Stimulated activated CD4-positive, alpha-beta T cell treated with anti-CD3 and anti-CD28 coated beads, TNF-alpha, amount 100 ng/mL, for 1 hour (primary cell): ENCODE results near the gene DOCK9.

ENCODE experiments used
- DNase-seq, 3 donors: peaks; one replicate each; pipeline ENCODE4 v3.0.0-alpha.2; 2020; ENCODE audit warnings: low read depth in 3 of 3, low spot score in 1 of 3

The DOCK9 gene

DNA sequence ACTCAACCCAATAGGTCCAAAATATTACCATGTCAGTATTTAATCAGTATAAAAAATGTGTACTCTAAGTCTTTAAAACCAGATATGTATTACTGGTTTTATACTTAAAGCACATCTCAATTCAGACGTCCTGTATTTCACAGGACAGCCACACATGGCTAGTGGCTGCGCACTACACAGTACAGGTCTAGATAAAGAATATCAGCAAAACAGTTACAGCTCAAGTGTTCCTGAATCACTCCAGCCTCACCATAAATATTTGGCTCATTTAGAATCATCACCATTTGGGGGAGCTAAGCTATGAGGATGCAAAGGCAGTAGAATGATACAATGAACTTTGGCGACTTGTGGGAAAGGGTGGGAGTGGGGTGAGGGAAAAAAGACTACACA lies 89.0 kb downstream of the DOCK9 start:
- no peak for DNase-seq

DNA sequence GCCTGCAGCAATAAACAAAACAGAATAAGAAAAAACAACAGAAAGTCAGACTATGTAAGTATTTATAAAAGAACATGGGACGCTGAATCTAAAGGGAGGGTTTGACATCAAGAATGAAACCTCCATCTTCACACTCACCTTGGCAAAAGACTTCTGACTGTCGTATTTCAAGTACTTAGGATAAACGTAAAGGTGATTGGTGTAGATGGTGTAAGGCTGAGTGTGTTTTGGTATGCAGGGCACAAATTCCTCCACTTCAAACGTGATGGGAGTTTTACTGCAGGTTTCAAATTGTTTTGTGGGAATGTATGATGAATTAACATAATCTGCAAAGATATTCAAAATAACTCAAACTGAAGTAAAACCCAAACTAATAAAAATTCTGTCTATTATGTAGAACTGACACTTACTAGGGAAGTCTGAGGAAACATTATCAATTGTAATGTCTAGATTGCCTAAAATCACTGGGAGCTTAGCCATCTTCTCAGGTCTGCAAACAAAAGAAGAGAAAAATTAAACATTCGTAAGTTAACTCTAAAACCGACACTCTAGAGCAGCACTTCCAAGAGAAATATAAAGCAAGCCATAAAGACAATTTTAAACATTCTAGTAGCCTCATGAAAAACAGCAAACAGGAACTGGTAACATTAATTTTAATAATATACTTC lies 89.5 kb downstream of the DOCK9 start:
- DNase-seq: no peak

DNA sequence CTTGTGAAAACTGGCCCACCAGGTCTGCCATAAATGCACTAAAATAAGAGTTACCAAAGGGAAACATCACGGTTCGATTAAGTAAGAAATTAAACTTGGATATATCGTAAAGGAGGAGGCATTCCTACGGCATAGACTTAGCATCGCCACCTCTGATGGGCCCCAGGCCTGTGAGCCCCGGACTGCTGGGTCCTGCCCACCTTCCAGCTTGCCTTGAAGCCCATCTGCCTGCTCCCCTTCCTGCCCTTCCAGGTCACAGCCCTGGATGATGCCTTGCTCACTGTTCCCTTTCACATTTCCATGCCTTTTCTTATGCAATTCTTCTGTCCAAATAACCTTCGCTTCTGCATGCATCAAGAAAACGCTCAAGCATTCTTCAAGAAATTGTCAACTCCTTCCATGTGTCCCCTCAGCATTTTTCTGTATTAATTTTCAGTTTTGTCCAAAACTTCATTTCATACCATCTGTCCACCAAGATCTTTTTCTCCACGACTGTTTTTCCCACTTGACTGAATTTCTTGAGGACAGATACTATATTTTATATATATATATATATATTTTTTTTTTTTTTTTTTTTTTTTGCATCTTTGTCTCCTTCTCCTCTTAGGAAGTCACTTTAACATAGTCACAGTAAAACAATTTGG lies 91.2 kb downstream of the DOCK9 start:
- no peak for DNase-seq

DNA sequence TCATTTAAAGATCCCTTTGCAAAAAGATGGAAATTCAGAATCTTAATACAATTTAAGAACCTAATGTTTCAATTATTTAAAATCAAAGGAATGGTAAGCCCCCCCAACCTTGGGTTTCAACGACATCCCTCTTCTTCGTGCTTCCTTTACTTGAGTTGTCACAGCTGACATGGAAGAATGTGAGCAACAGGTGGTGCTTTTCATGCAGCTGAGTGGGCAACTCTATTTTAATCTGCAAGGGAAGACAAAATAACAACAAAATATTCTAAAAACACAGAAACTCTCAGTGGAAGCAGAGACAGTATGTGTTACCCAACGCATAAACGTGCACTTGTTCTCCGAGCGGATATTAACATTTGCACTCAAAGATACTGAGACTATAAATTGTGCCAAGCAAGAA lies 92.3 kb downstream of the DOCK9 start:
- no peak for DNase-seq

DNA sequence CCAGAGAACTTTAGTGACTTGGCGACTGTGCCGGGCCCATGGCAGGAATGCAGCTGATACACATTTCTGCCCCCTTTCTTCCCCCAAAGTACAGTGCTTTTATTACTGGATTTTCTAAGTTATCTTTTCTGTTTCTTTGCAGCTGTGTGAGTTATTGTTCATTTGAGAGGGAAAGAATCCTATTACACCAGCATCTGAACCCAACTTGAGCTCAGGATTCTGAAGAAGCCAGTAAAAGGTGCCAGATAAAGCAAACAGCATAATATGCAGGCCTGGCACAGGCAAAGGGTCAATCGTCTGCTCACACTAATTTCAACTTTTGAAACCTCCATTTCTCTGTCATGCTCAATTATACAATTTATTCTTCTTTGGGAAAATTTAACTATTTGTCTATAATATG lies 93.9 kb downstream of the DOCK9 start:
- no peak for DNase-seq

DNA sequence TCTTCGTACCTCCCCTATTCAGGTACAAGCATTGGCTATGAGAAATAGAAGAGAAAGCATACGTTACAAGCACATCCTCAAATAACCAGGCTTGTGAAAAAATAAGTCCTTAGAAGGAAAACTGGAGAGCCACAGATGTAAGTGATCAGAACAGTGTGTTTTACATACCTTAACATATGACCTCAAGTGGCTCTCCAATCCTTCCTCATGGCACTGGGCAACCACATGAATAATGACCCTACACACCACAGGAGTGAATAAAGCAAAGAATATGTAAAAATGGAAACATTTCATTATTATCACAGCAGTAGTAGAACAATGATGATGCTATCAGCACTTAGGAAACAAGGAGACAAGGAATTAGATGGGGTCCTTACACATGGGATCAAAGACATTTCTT lies 96.5 kb downstream of the DOCK9 start:
- no peak for DNase-seq

DNA sequence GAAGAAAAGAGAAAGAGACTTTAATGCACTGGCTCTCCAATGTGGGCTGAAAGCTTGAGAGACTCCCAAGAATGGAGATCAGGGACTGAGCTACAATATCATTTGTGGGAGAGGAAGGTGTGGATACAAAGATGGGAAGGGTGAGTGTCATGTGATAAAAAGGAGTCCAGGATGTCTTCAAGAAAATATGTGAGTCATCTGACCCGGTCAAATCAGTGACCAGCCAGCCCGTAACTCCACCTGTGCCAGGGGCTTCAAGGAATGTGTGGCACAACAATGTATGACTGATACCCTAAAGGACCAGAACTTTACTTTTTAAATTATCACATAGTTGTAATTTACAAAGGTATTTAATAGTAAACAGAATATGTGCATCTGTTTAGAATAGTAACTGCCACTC lies 97.2 kb downstream of the DOCK9 start:
- DNase-seq: no peak

DNA sequence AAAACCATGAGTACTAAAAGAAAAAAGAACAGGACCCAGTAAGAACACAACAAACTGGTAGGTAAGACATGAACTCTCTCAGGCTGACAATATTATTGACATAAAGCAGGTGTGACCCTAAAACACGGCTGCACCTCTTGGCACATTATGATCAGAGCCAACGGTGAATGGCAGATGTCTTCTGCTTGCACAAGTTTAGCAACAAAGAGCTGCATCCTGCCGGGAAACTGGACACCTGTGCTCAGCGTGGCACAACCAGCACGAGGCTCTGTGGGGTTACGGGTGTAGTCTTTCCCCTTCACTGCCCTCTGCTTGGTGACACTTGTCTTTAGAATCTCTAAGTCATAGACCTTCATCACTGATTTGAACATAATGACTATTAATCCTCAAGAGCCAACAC lies 97.9 kb downstream of the DOCK9 start:
- DNase-seq: no peak

DNA sequence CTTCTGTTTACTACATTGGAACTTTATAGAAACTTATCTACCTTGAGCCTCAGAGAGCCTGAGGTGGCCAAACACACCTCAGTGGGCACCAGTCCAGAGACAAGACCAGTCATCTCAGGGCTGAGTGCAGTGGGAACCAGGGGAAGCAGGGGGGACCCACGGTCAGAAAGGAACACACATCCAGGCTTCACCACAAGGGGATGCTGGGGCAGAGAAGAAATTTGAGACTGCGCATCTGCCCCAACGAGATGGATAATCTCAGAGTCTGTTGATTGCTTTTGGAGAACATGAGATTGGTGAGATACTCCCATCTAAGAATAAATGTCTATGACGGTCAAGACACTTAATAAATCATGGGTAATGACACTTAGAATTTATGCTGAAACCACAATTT lies 98.7 kb downstream of the DOCK9 start:
- no peak for DNase-seq

DNA sequence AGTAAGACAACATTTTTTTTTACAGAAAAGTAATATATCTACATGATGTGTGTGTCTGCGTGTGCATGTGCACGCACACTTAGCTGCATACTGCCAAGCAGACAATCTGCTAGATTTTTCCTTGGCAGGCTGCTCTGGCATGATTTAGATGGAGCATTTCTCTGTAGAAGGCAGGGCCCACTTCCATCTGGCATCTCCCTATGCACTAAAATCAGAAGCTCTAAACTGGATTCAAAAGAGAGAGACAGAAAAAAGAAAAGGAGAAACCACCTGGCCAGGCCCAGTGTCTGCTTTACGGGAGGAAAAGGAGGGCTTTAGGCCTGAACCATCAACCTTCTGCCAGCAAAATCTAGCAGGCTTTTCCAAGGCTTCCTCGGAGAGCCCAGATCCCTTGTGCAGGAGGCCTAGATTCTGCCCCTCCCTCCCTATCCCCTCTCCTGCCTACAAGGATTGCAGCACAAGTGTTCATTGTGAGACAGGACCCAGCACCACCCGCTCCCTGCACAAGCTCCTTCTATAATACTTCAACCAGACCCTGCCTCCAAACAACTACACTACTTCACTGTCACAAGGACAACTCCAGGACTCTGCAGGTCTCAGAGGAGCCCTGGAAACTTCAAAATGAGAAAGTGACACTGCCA lies 99.3 kb downstream of the DOCK9 start:
- no peak for DNase-seq

DNA sequence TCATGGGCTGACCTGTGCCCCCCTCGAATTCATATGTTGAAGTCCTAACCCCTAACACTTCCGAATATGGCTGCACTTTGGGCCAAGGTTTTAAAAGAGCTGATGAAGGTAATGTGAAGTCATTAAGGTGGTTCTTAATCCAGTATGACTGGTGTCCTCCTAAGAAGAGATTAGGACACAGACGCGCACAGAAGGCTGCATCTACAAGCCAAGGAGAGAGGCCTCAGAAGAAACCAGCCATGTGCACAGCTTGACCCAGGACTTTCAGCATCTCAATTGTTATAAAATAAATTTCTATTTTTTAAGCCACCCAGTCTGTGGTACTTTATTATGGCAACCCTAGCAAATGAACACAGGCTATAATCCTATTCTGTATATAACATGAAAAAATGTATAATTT lies 99.9 kb downstream of the DOCK9 start:
- no peak for DNase-seq

DNA sequence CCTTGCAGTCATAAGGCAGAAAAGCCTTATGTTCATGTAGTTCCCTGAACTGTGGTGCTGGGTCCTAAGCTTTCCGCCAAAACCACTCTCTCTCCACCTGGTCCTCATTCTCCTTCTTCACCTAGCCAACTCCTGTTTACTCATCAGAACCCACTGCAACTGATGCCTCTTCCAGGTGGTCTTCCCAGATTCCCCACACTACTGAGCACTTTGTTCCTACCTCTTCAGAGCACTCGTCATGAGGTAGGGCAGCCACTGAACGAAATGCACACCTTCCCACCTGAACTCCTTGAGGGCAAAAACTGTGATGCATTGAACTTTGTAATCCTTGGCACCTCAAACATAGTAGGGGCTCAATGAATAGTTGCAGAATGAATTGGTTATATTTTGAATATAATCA lies 100.4 kb downstream of the DOCK9 start:
- DNase-seq: no peak

DNA sequence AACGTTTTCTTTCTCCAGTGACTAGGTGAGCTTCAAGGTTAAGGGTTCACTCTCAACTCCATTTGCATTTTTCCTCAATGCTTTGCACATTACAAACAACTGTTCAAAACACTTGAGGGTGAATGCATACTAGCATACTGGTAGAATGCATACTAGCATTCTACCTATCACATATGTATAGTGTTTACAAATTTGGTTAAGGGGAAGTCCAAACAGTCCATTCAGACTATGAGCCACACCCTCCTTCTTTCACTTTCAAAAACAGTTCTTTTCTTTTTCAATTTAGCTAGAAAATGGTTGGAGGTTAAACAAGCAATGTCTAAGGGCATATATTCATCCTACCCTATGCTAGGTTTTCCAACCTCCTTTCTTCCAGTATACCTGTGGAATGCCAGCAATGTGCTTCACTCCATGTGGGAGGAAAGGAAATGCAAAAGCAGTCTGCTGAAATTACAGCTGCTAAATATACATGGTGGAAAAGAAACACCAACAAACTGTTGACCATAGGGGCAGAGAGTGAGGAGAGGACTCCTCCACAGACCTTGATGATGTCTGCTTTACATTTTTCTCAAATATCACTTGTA lies 102.6 kb downstream of the DOCK9 start:
- no peak for DNase-seq

DNA sequence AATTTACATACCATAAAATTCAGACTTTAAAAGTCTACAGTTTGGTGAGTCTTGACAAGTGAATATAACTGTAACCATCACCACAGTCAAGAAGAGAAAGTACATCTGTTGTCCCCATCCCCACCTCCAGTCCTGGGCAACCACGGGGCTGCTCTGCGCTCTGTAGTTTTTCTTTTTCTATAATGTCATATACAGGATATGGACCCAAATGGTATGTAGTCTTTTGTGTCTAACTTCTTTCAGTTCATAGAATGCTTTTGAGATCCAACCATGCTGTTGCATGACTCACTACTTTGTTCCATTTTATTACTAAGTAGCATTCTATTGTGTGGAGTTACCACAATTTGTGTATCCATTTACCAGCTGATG lies 103.9 kb downstream of the DOCK9 start:
- no peak for DNase-seq

DNA sequence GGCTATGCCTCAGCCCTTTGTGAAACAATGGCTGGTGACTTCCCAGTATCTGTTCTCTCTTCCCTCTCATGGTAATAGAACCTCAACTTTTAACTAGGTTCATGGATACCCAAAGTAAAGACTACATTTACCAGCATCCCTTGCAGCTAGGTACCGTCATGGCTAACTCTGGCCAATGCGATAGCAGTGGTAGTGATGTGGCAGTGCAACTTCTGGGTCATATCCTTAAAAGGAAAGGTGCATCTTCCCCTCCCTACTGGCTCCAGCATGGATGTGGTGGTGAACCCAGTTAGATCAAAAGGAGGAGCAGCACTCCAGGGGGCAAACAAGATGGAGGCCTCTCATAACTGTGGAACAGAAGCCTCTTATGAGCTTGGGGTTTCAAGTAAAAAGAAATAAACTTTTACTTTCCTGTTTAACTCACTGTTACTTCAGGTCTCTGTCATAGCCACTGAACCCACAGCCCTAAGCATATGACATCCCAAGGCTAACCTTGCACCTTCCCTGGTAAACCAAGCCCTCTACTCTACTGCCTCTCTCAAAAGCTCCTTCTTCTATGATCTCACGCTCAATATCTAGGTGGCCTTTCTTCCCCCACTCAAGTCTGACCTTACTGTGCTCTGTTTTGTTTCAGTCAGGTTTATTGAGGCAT lies 104.4 kb downstream of the DOCK9 start:
- DNase-seq: no peak

DNA sequence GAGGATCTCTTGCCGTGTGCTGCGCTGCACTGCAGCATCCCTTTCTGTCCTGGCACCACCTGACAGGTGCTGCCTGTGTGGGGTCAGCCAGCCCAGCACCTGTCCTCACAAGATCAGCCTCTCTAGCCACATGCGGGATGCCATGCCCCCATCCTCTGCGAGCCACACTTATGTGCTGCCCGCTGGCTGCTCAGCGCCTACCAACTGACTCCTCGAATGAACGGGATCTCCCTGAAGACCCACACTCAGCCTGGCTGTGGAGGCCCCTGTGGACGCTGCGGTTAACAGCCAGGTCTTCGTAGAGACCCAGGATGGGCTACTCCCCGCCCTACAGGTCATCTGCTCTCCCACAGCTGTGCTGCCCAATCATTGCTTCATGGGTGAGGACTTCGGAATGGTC lies 106.1 kb downstream of the DOCK9 start:
- no peak for DNase-seq

DNA sequence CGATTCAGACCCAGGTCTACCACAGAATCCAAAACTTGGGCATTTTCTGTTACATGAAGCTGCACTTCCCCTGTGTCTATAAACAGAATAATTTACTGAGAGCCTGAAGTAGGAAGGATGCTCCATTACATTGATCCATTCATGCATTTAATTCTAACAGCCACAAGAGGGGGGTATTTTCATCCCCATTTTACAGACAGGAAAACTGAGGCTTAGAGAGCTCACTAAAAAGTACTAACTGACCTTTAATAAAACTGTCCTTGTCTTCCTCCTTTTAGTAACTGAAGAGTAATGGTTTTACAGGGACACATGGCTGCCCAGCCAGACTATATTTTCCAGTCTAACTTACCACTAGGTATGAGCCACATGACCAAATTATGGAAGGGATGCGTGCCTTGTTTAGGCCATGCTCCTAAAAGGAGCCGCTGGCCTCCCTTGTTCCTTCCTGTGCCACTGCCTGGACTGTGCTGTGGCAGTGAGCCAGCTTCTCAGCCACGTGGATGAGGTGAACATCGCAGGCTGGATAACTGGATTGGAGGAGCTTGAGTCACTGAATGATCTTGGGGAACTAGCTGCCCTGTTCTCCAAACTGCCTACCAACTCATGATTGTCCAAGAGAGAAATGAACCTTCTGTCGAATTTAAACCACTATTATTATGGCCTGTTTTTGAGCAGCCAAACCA lies 108.3 kb downstream of the DOCK9 start:
- DNase-seq: no peak

DNA sequence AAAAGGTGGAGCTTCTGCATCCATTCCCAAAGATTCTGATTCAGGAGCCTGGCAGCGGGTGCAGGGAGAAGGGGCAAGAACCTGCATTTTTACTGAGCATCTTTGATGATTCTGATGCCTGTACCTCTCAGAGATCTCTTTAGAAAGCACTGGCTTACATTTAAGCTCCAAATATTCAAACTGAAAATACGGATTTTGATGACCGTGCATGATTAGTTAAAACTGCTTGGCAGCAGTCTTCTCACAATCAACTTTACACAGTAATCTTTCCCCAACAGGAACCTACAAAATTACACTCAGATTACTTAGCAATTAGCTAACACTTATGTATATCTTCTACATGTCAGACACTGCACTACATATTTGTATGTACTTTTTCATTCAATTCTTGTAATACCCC lies 108.9 kb downstream of the DOCK9 start:
- no peak for DNase-seq

DNA sequence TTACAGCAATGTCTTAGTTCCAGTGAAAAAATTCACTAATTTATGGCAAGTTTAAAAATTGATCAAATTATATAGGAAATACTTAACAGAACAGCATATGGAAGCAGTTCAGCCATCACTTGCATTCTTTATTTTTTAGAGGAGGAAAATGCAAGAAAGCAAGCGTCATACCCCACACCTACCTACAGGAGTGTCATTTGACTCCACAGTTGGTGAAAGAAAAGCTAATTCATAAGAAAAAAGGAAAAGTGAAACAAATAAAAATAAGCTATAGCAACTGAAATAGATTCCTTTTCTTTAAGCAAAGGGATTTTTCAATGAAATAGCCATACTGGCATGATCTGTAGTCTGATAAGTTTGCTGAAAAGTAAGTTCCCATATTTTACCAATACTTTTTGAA lies 111.0 kb downstream of the DOCK9 start:
- DNase-seq: no peak

DNA sequence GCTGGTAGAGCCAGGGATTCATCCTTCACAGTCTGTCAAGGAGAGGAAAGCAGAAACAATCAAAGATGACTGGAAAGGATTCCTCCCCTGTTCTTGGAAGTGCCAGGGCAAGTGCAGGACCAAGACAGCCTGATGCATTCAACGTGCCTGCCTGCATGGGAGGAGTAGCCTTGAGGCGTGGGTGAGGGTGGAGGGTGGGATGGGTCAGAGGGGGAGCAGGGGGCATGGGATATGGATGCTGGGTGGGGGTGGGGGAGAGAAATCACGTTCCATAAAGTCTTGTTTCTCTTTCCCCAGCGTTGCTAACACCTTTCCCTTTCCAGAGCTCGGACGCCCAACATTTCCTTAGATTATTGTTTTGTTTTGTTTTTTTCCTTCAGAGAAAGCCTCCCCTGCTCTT lies 117.4 kb downstream of the DOCK9 start:
- DNase-seq: no peak

DNA sequence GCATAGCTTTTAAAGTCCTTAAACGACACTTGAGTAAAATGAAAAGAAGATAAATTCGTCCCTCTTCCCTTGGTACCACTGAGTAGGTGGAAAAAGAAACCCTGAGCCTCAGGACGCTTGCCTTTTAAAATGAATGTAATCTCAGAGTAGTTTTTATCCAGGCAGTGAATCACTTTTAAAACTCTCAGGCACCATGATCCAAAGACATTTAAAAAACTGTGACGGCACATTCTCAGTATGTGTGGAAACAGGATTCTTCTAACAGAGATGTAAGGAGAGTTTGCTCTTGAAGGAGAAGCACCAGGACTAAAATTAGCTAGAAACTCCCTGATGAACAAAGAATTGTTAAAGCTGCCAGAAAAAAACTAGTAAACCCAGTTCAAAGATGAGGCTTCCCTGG lies 119.7 kb downstream of the DOCK9 start:
- no peak for DNase-seq

DNA sequence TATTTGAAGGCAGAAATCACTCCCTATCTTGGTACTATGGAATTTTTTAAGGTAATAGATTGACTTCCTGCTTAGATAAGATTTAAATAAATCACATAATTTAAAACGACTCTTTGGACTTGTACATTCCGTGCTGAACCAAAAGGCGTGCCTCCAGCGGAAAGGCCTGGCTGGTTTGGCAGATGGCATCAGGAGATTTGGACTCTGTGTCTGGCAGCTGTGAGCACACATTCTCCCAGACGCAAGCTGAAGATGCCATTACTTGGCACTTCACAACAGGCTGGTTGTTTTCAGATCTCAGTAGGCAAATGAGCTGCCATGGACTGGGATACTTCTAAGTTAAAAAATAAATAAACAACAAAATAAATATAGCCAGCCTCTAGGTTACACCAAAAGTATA lies 120.9 kb downstream of the DOCK9 start:
- no peak for DNase-seq
